GM23248 (cell line): ENCODE measurements around the gene BRD7.

Experiments
- EZH2 ChIP-seq: fragments of 200-600 bp; sonication (generic); IDR thresholded peaks from 2 replicates; pipeline ENCODE4 v1.6.1; 2018; ENCODE audit warnings: antibody characterized with exemption, mild to moderate bottlenecking; ENCODE audit not compliant: insufficient read depth, poor library complexity, severe bottlenecking
- EZH2phosphoT487 ChIP-seq: fragments of 200-600 bp; sonication (generic); IDR thresholded peaks from 2 replicates; pipeline ENCODE4 v1.6.1; 2018; ENCODE audit warnings: antibody characterized with exemption, moderate library complexity, mild to moderate bottlenecking, low read depth; ENCODE audit not compliant: insufficient read depth

DNA sequence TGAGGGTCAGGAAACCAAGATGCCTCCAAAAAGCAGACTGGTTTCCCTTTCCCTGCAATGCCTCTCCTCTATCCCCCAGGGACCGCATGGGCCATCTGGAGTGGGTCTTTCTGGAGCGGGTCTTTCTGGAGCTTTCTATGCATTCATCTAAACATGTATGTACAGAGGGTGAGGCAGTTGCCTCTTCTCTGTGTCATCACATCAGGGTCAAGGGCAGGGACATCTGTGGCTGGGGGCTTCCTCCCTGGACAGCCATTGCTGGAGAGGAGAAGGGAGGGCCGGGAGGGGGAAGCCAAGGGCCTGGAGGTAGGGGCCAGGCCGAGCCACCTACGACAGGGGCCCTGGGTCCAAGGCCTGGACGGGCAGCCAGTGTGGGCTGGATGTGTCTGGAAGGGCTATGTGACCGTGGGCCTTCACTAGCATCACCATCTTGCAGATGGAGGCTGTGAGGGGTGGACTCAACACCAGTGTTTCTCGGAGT, 101.6 kb downstream of the BRD7 start:
- TF ChIP-seq EZH2 (no peak), EZH2phosphoT487 (no peak)
